ENCODE data around the gene SMIM5. TPM values are rescaled to one million over a fixed set of nuclear protein-coding genes. Genes with fewer than 3 reads are reported as not detected.
A peak's percentile ranks its signal among the peaks of the same experiment; 100 is the strongest.

Gene SMIM5
- total and polyA plus RNA-seq, 9 of the 15 experiments (the other 6 are each of a cell fraction or from before 2014, with no cell fraction given), result 0.08 TPM; not detected in 8

DNA sequence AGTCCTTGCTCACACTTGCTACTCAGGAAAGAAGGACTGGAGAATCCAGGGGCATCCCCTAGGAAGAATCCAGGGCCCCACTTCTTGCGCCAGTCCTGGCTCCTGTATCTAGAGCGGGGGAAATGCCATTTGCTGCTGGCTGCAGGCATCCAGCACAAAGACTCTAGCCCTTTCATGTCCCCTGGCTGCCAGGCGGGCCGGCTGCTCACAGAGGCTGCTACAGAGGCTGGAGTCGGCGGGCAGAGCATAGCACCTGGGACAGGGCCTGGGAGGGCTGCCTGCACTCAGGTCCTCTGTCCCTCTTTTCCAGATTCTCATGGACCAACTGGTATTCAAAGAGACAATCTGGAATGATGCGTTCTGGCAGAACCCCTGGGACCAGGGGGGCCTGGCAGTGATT is 13.8 kb downstream of the SMIM5 start:
- Histone ChIP-seq H3K36me3 (ENCODE audit: control insufficient read depth, insufficient read depth, low read length) (peaks cover 25% of the 10 kb centered on the region), H3K4me2 (ENCODE audit: insufficient read depth, low read length) (no peak overlapping the region), H3K27ac (ENCODE audit: extremely low read depth, low read depth, low read length) (no peak overlapping the region), H3K9me3 (replicated peaks; ENCODE audit: control insufficient read depth, insufficient read depth, low read depth, low read length) (no peaks in the 10 kb centered on the region), H3K79me2 (ENCODE audit: control insufficient read depth, insufficient read depth, low read length) (no peaks in the 10 kb centered on the region), H3K4me1 (replicated peaks in 1 of 2; ENCODE audit: control insufficient read depth in 2 of 2, insufficient read depth in 2 of 2, low read length in 2 of 2) (peaks cover 11 to 20% of the 10 kb centered on the region in 2 experiments; a peak in 4 of 5 replicates), H3K9ac (ENCODE audit: insufficient read depth in 1 of 2, low read depth in 2 of 2, low read length in 2 of 2) (peak overlapping the region in 1 of 2 experiments; percentile 10; a peak in 1 of 4 replicates), H3K4me3 (no peak overlapping the region), H3K9me1 (ENCODE audit: control insufficient read depth, insufficient read depth, low read length) (peaks cover 3% of the 10 kb centered on the region), H4K20me1 (replicated peaks; ENCODE audit: control insufficient read depth, insufficient read depth, low read length) (0 out of 2 replicates have a peak, but pooled peaks cover 6% of the 10 kb centered on the region), H2AFZ (ENCODE audit: low read depth, low read length) (no peak overlapping the region), H3K27me3 (ENCODE audit: control insufficient read depth in 2 of 2, insufficient read depth in 2 of 2, low read length in 2 of 2) (no peaks in the 10 kb centered on the region)
- no TSS peak for BruUV-seq (replicated peaks)
- intact Hi-C loops (cut with micrococcal nuclease) (no loop called here), in situ Hi-C loops (cut with MboI) (no loop called here)
- FAIRE-seq (no peak), ATAC-seq (no peak), DNase-seq (ENCODE audit: extremely low read depth in 1 of 4, low spot score in 3 of 4) (no peak)
- 86% methylated on average over 7 of the region's 7 CpGs for WGBS (ENCODE audit: insufficient coverage, low coverage, missing lambda C conversion rate)
- no peak for TF ChIP-seq MLX (CRISPR knock-in tag; conservative IDR thresholded peaks at IDR 0.05)
- TF ChIP-seq TEAD1 (CRISPR knock-in tag; IDR thresholded peaks at IDR 0.05), result no peak
- TF ChIP-seq ZNF311 (CRISPR knock-in tag; IDR thresholded peaks at IDR 0.05), result no peak
- no peak for TF ChIP-seq ZNF277 (CRISPR knock-in tag; IDR thresholded peaks at IDR 0.05; ENCODE audit: borderline replicate concordance)
- TF ChIP-seq ZNF764 (CRISPR knock-in tag; IDR thresholded peaks at IDR 0.05; ENCODE audit: low read depth), result no peak
- no peak for TF ChIP-seq BACH1 (tag; IDR thresholded peaks at IDR 0.05)
- TF ChIP-seq ZNF347 (CRISPR knock-in tag; IDR thresholded peaks at IDR 0.05; ENCODE audit: low read depth), result no peak
- TF ChIP-seq ZNF232 (CRISPR knock-in tag; IDR thresholded peaks at IDR 0.05), result no peak
- TF ChIP-seq GTF2A2 (tag; IDR thresholded peaks at IDR 0.05), result no peak
- TF ChIP-seq ZNF121 (CRISPR knock-in tag; conservative IDR thresholded peaks at IDR 0.05), result no peak
- no peak for TF ChIP-seq BRD4 (IDR thresholded peaks at IDR 0.05)
- TF ChIP-seq SNAPC5 (CRISPR knock-in tag; IDR thresholded peaks at IDR 0.05), result no peak
- no peak for TF ChIP-seq RBM25 (IDR thresholded peaks at IDR 0.05; ENCODE audit: low read depth, low read length, severe bottlenecking)
- TF ChIP-seq ZC3H8 (IDR thresholded peaks at IDR 0.05), result no peak
- ChIA-PET CTCF (ENCODE audit: low intra/inter-chr PET ratio) (no interaction called here), POLR2A (interaction anchor here (0.7 to 1.0 kb wide), 2 partner anchors 10 to 133 kb away, joined by 3 to 5 read pairs; no protein-coding TSS in a partner anchor)
